ENCODE measurements around the gene RPS6KL1. TPM values are rescaled to one million over a fixed set of nuclear protein-coding genes. Genes with fewer than 3 reads are reported as not detected.

The RPS6KL1 gene
- total RNA-seq, 1 donor from 2014 or later: 6.1 TPM

DNA sequence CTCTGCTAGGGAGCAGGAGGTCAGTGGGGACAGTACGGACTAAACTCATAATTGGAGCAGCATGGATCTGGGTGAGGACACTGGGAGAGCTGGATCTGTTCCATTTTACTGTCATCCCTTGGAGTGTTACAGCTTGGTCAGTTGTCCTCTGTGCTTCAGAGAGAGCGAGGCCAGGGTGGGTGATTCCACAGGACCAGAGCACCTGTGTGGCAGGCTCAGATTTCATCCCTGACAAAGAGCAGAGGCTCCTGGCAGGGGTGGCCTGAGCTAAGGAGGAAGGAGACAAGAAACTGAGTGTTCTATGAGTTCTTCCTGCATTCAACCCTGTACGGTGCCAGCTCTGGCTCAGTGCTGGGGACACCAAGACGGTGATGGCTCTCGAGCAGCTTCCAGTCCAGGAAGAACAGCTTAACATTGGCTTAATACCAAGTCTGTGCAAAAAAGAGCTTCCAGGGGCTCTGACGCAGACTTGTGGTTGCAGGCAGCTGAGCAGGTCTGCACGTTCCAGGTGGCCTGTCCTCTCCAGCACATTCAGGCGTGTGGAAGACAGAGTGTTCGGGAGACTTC lies 40.7 kb upstream of the RPS6KL1 start:
- TF ChIP-seq, protein P1, sequence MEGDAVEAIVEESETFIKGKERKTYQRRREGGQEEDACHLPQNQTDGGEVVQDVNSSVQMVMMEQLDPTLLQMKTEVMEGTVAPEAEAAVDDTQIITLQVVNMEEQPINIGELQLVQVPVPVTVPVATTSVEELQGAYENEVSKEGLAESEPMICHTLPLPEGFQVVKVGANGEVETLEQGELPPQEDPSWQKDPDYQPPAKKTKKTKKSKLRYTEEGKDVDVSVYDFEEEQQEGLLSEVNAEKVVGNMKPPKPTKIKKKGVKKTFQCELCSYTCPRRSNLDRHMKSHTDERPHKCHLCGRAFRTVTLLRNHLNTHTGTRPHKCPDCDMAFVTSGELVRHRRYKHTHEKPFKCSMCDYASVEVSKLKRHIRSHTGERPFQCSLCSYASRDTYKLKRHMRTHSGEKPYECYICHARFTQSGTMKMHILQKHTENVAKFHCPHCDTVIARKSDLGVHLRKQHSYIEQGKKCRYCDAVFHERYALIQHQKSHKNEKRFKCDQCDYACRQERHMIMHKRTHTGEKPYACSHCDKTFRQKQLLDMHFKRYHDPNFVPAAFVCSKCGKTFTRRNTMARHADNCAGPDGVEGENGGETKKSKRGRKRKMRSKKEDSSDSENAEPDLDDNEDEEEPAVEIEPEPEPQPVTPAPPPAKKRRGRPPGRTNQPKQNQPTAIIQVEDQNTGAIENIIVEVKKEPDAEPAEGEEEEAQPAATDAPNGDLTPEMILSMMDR (IDR thresholded peaks at IDR 0.05; ENCODE audit: insufficient read depth, low read length, severe bottlenecking): no peak
- H3K36me3 ChIP-seq (ENCODE audit: control insufficient read depth, insufficient read depth, low read length): no peaks in the 10 kb centered on the region
- no peaks in the 10 kb centered on the region for H3K27me3 ChIP-seq (ENCODE audit: control insufficient read depth, insufficient read depth, low read length)
- H3K4me3 ChIP-seq (ENCODE audit: low read depth, low read length): no peak overlapping the region
- DNase-seq (ENCODE audit: low read depth) (peak; percentile 86), FAIRE-seq (no peak)

DNA sequence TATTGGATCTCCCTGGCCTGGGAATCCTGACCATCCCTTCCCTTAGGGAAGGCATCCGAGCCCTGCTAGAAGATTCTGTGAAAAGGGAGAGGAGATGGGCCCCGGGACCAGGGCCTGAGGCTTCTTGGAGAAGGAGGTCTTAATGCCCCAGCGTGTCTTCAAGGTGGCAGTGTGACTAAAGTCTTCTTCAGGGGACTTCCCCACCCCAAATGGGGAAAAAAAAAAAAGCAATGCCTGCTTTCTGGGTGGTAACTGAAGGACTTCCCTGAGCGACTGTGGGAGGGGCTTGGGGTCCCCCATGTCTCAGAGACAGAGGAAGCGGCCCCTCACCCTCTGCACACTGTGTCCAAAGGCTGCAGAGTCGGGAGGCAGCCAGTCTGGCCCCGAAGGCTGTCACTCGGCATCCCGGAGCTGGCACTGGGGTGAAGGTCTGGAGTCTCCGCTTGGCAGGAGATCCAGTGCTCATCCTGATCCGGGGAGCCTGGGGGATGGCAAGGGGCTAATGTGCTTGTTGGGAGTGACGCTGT lies 40.2 kb upstream of the RPS6KL1 start:
- DNase-seq (ENCODE audit: low read depth) (no peak), FAIRE-seq (no peak)
- Histone ChIP-seq H3K36me3 (ENCODE audit: control insufficient read depth, insufficient read depth, low read length) (no peaks in the 10 kb centered on the region), H3K4me3 (ENCODE audit: low read depth, low read length) (no peak overlapping the region), H3K27me3 (ENCODE audit: control insufficient read depth, insufficient read depth, low read length) (no peaks in the 10 kb centered on the region)
- TF ChIP-seq, protein P1 (IDR thresholded peaks at IDR 0.05; ENCODE audit: insufficient read depth, low read length, severe bottlenecking): no peak

DNA sequence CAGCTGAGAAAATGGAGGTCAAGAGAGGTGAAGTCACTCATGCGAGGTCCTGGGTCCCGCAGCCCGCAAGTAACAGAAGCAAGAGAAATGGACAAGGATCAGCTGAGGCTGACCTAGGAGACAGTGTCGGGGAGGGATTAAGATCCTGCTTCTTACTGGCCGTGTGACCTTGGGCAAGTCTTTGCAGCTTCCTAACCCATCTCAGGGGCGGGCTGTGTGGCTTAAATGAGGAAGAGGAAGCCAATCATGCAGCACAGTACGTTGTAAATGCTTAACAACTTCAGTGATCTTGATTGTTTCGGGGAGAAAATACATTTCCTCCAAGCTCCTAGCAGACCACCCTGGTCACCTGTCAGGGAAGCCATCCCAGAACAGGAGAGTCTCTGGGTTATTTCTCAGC lies 39.4 kb upstream of the RPS6KL1 start:
- no peaks in the 10 kb centered on the region for H3K36me3 ChIP-seq (ENCODE audit: control insufficient read depth, insufficient read depth, low read length)
- H3K4me3 ChIP-seq (ENCODE audit: low read depth, low read length): no peak overlapping the region
- DNase-seq (ENCODE audit: low read depth) (no peak), FAIRE-seq (no peak)
- H3K27me3 ChIP-seq (ENCODE audit: control insufficient read depth, insufficient read depth, low read length): no peaks in the 10 kb centered on the region
- TF ChIP-seq, protein P1 (IDR thresholded peaks at IDR 0.05; ENCODE audit: insufficient read depth, low read length, severe bottlenecking): no peak

DNA sequence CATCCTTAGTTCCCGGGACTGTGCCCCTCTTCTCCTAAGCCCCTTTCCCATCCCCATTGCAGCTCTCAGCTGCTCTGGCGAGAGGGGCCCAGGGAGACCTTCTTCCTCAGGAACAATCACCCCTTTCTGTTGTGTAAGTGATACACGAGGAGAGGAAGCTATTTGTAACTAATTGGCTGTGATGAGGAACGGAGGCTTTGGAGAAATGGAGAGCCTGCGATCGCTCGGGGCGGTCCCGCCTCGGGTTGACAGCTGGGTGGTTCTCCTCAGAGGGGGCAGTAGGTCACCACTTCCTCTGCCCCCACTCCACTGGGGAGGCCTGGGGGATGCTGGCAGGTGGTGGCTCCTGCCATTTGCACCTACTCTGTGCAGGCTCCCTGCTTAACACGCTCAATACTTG lies 39.0 kb upstream of the RPS6KL1 start:
- Histone ChIP-seq H3K27me3 (ENCODE audit: control insufficient read depth, insufficient read depth, low read length) (no peaks in the 10 kb centered on the region), H3K4me3 (ENCODE audit: low read depth, low read length) (no peak overlapping the region), H3K36me3 (ENCODE audit: control insufficient read depth, insufficient read depth, low read length) (no peaks in the 10 kb centered on the region)
- no peak for FAIRE-seq
- no peak for DNase-seq (ENCODE audit: low read depth)
- TF ChIP-seq, protein P1 (IDR thresholded peaks at IDR 0.05; ENCODE audit: insufficient read depth, low read length, severe bottlenecking): no peak

DNA sequence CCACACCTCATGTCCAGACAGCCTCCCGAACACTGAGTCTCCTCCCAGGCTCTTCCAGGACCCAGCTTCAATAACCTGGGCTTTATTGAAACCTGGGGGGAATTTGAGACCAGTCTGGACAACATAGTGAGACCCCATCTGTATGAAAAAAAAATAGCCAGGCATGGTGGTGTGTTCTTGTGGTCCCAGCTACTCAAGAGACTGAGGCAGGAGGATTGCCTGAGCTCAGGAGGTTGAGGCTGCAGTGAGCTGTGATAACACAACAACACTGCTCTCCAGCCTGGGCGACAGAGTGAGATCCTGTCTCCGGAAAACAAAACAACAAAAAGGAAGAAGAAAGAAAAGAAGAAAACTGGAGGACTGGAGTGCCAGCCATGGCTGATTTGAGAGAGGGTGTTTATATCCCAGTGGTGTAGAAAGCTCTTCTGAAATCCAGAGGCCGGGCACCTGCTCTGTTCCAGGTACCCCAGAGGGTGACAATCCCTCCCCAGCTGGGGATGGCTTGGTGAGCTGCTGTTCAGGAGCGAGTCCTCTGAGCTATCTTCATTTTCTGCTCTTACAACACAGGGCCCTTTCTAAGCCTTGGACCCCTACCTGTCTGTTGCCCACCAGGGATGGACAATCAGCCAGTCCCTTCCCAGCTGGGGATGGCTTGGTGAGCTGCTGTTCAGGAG lies 38.3 kb upstream of the RPS6KL1 start:
- FAIRE-seq: no peak
- Histone ChIP-seq H3K4me3 (ENCODE audit: low read depth, low read length) (no peak overlapping the region), H3K27me3 (ENCODE audit: control insufficient read depth, insufficient read depth, low read length) (no peaks in the 10 kb centered on the region), H3K36me3 (ENCODE audit: control insufficient read depth, insufficient read depth, low read length) (no peaks in the 10 kb centered on the region)
- TF ChIP-seq, protein P1 (IDR thresholded peaks at IDR 0.05; ENCODE audit: insufficient read depth, low read length, severe bottlenecking): no peak
- DNase-seq (ENCODE audit: low read depth): no peak
